Measurements from ENCODE around the gene BNIP2.
A peak's percentile ranks its signal among the peaks of the same experiment; 100 is the strongest.

The BNIP2 gene

DNA sequence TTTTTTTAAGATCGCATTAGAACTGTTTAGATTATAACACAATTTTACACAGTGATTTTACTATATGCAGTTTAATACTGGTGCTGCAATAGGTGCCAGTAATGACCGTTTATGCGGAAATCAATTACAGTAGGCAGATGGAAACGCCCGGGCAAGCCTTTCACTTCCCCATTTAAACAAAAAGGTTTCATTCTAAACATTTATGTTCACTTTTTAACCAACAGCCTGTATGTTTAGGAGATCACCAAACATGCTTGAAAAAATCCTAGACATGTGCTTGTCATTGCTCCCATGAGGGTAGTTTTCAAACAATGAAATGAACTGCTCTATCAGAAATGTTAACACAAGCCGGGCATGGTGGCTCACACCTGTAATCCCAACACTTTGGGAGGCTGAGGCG is 2.7 kb downstream of the BNIP2 start:
- DNase-seq = peak; percentile 33
- no peak overlapping the region; the same call in 1 of the 2 replicates for H3K9ac ChIP-seq (ENCODE audit: low read length)
- H3K4me3 ChIP-seq (ENCODE audit: low read length) = 0 out of 2 replicates have a peak overlapping the region, but pooled peaks have one; percentile 16
- H3K4me1 ChIP-seq (ENCODE audit: low read length) = peaks cover 27% of the 10 kb centered on the region
- peaks cover 27% of the 10 kb centered on the region for H3F3A ChIP-seq (ENCODE audit: insufficient read depth, low read length)
- TF ChIP-seq, protein P1, sequence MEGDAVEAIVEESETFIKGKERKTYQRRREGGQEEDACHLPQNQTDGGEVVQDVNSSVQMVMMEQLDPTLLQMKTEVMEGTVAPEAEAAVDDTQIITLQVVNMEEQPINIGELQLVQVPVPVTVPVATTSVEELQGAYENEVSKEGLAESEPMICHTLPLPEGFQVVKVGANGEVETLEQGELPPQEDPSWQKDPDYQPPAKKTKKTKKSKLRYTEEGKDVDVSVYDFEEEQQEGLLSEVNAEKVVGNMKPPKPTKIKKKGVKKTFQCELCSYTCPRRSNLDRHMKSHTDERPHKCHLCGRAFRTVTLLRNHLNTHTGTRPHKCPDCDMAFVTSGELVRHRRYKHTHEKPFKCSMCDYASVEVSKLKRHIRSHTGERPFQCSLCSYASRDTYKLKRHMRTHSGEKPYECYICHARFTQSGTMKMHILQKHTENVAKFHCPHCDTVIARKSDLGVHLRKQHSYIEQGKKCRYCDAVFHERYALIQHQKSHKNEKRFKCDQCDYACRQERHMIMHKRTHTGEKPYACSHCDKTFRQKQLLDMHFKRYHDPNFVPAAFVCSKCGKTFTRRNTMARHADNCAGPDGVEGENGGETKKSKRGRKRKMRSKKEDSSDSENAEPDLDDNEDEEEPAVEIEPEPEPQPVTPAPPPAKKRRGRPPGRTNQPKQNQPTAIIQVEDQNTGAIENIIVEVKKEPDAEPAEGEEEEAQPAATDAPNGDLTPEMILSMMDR (IDR thresholded peaks at IDR 0.05; ENCODE audit: low read length) = no peak
- no peak overlapping the region for H2AFZ ChIP-seq (ENCODE audit: low read length)
- H4K20me1 ChIP-seq (ENCODE audit: insufficient read depth, low read length) = peaks cover 6% of the 10 kb centered on the region; the same call in 1 of the 2 replicates
- no peaks in the 10 kb centered on the region for H3K36me3 ChIP-seq (replicated peaks; ENCODE audit: insufficient read depth, low read length)
- no peaks in the 10 kb centered on the region for H3K9me2 ChIP-seq (replicated peaks; ENCODE audit: insufficient read depth, low read length)
- H3K27ac ChIP-seq (ENCODE audit: low read length) = peak overlapping the region; percentile 48; the same call in 1 of the 2 replicates
- no peaks in the 10 kb centered on the region for H3K27me3 ChIP-seq (replicated peaks; ENCODE audit: insufficient read depth, low read length)
- H3K4me2 ChIP-seq (ENCODE audit: low read depth, low read length) = peak overlapping the region; percentile 30
- no peaks in the 10 kb centered on the region for H3K9me3 ChIP-seq (replicated peaks; ENCODE audit: insufficient read depth, low read length)
- peaks cover 78% of the 10 kb centered on the region for H3K79me2 ChIP-seq (ENCODE audit: low read length)

- no peaks in the 10 kb centered on the region for H3K27me3 ChIP-seq (replicated peaks; ENCODE audit: insufficient read depth, low read length)
- peak overlapping the region; percentile 30 for H3K4me2 ChIP-seq (ENCODE audit: low read depth, low read length)
- H3K36me3 ChIP-seq (replicated peaks; ENCODE audit: insufficient read depth, low read length) = no peaks in the 10 kb centered on the region; the same call in 1 of the 2 replicates
- peak overlapping the region; percentile 16; the same call in 1 of the 2 replicates for H3K4me3 ChIP-seq (ENCODE audit: low read length)
- peaks cover 6% of the 10 kb centered on the region; the same call in 1 of the 2 replicates for H4K20me1 ChIP-seq (ENCODE audit: insufficient read depth, low read length)
- H3K9ac ChIP-seq (ENCODE audit: low read length) = no peak overlapping the region; the same call in 1 of the 2 replicates
- peaks cover 24% of the 10 kb centered on the region for H3F3A ChIP-seq (ENCODE audit: insufficient read depth, low read length)
- no peak overlapping the region for H2AFZ ChIP-seq (ENCODE audit: low read length)
- no peaks in the 10 kb centered on the region for H3K9me2 ChIP-seq (replicated peaks; ENCODE audit: insufficient read depth, low read length)
- no peak for TF ChIP-seq EZH2phosphoT487 (IDR thresholded peaks at IDR 0.05; ENCODE audit: low read length)
- no peak for TF ChIP-seq EZH2 (optimal IDR thresholded peaks at IDR 0.05; ENCODE audit: low read depth, low read length)
- TF ChIP-seq, protein P1 (IDR thresholded peaks at IDR 0.05; ENCODE audit: low read length) = no peak
- H3K27ac ChIP-seq (ENCODE audit: low read length) = peak overlapping the region; percentile 48; the same call in 1 of the 2 replicates
- H3K9me3 ChIP-seq (replicated peaks; ENCODE audit: insufficient read depth, low read length) = no peaks in the 10 kb centered on the region
- no peak for DNase-seq
- peaks cover 83% of the 10 kb centered on the region for H3K79me2 ChIP-seq (ENCODE audit: low read length)
- peaks cover 27% of the 10 kb centered on the region for H3K4me1 ChIP-seq (ENCODE audit: low read length)
Measured at GRCh38 chr15:59685737-59686297, 3.3 kb downstream of the BNIP2 start.

DNA sequence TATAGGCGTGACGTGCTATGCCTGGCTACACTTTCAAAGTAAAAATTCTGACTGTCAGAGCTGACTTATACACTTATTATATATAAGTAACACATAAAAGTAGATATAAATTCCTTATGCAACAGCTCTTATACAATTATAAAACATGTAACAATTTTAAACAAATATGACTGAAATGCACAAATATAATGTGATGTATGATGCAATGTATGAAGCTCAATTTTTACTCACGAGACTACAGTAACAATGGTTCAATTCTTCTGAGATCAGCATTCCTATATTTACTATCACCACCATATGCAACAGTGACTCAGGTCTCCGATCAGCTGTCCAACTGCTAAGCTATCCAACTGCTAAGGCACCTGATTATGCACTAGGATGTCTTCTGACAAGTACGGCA is 8.2 kb downstream of the BNIP2 start:
- Histone ChIP-seq H3K27ac (ENCODE audit: low read length) (no peak overlapping the region), H3K9me3 (replicated peaks; ENCODE audit: insufficient read depth, low read length) (no peaks in the 10 kb centered on the region), H3K27me3 (replicated peaks; ENCODE audit: insufficient read depth, low read length) (no peaks in the 10 kb centered on the region), H3K9ac (ENCODE audit: low read length) (no peak overlapping the region), H3K4me1 (ENCODE audit: low read length) (peaks cover 11% of the 10 kb centered on the region), H4K20me1 (ENCODE audit: insufficient read depth, low read length) (no peaks in the 10 kb centered on the region; the same call in 1 of the 2 replicates), H3F3A (ENCODE audit: insufficient read depth, low read length) (no peaks in the 10 kb centered on the region), H3K4me2 (ENCODE audit: low read depth, low read length) (no peak overlapping the region), H2AFZ (ENCODE audit: low read length) (no peak overlapping the region), H3K36me3 (replicated peaks; ENCODE audit: insufficient read depth, low read length) (peaks cover 3% of the 10 kb centered on the region; the same call in 1 of the 2 replicates), H3K79me2 (ENCODE audit: low read length) (peaks cover 58% of the 10 kb centered on the region), H3K4me3 (ENCODE audit: low read length) (no peak overlapping the region), H3K9me2 (replicated peaks; ENCODE audit: insufficient read depth, low read length) (no peaks in the 10 kb centered on the region)
- TF ChIP-seq, protein P1 (IDR thresholded peaks at IDR 0.05; ENCODE audit: low read length) = no peak
- TF ChIP-seq EZH2phosphoT487 (IDR thresholded peaks at IDR 0.05; ENCODE audit: low read length) (no peak), EZH2 (optimal IDR thresholded peaks at IDR 0.05; ENCODE audit: low read depth, low read length) (no peak)
- no peak for DNase-seq
